ENCODE data around the gene TWNK.

DNA sequence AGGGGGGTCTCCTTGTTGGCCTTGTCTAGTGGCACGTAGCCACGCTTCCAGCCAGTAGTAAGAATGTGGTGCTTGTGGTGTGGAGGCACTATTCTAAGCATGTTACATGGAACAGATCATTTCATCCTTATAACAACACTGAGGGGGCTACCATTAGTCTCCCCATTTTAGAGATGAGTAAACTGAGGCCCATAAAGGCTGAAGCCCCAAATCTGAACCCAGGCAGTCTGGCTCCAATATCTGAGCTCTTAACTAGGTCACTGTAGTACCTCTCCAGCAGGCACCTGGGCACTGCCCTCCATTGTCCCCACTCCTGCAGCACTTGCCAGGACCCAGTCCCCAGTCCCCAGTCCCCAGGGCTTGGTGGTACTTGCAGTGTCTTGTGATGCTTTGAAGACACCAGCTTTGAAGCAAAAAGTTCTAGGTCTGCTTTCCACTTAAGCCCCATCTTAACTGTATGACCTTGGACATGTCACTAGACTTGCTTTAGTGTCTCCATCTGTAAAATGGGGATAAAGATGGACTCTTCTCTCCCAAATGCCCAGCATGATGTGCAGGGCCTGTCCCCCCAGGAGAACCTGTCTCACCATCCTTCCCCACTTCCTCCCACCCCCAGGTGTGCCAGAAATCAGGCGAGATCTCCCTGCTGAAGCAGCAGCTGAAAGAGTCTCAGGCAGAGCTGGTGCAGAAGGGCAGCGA is 18.7 kb downstream of the TWNK start:
- TF ChIP-seq POLR2A (IDR thresholded peaks at IDR 0.05), result no peak
- TF ChIP-seq, protein P1, sequence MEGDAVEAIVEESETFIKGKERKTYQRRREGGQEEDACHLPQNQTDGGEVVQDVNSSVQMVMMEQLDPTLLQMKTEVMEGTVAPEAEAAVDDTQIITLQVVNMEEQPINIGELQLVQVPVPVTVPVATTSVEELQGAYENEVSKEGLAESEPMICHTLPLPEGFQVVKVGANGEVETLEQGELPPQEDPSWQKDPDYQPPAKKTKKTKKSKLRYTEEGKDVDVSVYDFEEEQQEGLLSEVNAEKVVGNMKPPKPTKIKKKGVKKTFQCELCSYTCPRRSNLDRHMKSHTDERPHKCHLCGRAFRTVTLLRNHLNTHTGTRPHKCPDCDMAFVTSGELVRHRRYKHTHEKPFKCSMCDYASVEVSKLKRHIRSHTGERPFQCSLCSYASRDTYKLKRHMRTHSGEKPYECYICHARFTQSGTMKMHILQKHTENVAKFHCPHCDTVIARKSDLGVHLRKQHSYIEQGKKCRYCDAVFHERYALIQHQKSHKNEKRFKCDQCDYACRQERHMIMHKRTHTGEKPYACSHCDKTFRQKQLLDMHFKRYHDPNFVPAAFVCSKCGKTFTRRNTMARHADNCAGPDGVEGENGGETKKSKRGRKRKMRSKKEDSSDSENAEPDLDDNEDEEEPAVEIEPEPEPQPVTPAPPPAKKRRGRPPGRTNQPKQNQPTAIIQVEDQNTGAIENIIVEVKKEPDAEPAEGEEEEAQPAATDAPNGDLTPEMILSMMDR (IDR thresholded peaks at IDR 0.05), result no peak
